ENCODE measurements around the gene C11orf58. TPM values are rescaled to one million over a fixed set of nuclear protein-coding genes. Genes with fewer than 3 reads are reported as not detected.
A peak's percentile ranks its signal among the peaks of the same experiment; 100 is the strongest.

C11orf58 gene
- polyA plus RNA-seq (ENCODE audit: low read depth in 6 of 6), result 100 to 1,000 TPM; 174 to 230 (median 196) TPM

DNA sequence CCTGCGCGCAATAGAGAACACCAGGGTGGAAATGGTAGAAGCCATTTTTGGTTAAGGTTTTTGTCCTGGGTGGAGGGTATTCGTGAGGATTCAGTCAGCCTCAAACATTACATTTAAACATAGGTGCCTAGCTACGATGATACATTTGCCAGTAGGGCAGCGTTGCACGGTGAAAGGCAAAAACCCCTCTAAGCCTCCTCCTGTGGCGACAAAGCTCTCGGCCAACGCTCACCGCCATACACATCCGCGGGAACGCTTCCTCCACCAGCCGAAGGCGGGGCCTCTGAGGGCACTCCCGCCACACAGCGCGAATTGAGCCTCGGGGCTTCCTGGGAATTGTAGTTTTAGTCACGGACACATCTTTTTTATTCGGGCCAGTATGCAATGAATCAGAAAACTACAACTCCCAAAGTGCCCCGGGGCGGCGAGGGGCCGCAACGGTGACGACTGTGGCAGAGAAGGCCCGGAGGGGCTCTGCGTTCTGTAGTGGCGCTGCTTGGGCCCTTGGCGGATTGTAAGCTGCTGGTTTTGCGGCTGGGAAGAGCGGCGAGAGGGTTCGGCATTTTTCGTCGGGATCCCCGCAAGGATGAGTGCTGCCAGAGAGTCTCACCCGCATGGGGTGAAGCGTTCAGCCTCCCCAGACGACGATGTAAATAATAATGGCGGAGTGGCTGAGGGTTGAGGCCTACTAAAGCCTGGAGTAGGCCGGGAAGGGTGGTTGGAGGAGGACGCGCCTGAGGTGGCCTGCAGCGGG is at the start of gene C11orf58:
Gene C11orf58, plus strand, starts transcription at position 455 of the 754 bp plus-strand sequence. Its CDS starts 132 bp downstream, at position 587.
- no peaks in the 10 kb centered on the region for H3K27me3 Mint-ChIP-seq
- peaks cover 0 to 7% of the 10 kb centered on the region in 2 donors for H3K36me3 Mint-ChIP-seq
- peak within 1 kb of the TSS in 2 of 8 donors; percentile 75 to 81 for H3K4me3 Mint-ChIP-seq
- H3K4me1 Mint-ChIP-seq, result peaks cover 12 to 20% (median 15%) of the 10 kb centered on the region in 3 donors
- peak within 1 kb of the TSS in 4 of 6 donors; percentile 91 to 97 (median 96) for H3K27ac Mint-ChIP-seq
- no peaks in the 10 kb centered on the region for H3K9me3 Mint-ChIP-seq
- peak; percentile 90 for ATAC-seq (ENCODE audit: low read depth in 2 of 2)
- DNase-seq, result peak; percentile 98

GRCh38 chr11:16690086-16690485 is 48.4 kb upstream of the C11orf58 start:
- no peaks in the 10 kb centered on the region for H3K4me1 Mint-ChIP-seq
- H3K36me3 Mint-ChIP-seq, result no peaks in the 10 kb centered on the region
- H3K9me3 Mint-ChIP-seq, result peaks cover 0 to 5% (median 2%) of the 10 kb centered on the region in 7 donors
- H3K27ac Mint-ChIP-seq, result no peak overlapping the region
- peaks cover 18 to 25% (median 20%) of the 10 kb centered on the region in 3 donors for H3K27me3 Mint-ChIP-seq
- DNase-seq, result no peak
- ATAC-seq (ENCODE audit: low read depth in 2 of 2), result no peak
- no peak overlapping the region for H3K4me3 Mint-ChIP-seq

DNA sequence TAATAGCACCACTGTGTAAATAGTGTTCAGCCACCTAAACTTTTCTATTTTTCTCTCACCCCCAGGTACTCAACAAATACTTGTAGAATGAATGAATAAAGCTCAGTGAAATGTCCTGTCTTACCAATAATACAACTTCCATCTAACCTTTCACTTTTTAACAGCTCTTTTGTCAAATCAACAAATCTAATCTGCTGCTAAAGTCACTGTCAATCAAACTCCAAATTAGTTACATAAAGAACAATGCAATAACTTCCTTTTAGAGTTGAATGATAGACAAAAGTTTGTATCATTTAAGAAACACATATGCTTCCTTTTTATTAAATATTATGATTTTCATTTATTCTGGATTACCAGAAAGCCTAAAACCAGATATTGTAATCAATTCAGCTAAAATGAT is 34.7 kb upstream of the C11orf58 start:
- no peak for DNase-seq
- ATAC-seq (ENCODE audit: low read depth in 2 of 2), result no peak
- Mint-ChIP-seq H3K27me3 (peaks cover 7 to 24% (median 7%) of the 10 kb centered on the region in 3 donors), H3K36me3 (no peaks in the 10 kb centered on the region), H3K27ac (no peak overlapping the region), H3K9me3 (peaks cover 0 to 2% (median 0%) of the 10 kb centered on the region in 7 donors), H3K4me1 (no peaks in the 10 kb centered on the region), H3K4me3 (no peak overlapping the region)

DNA sequence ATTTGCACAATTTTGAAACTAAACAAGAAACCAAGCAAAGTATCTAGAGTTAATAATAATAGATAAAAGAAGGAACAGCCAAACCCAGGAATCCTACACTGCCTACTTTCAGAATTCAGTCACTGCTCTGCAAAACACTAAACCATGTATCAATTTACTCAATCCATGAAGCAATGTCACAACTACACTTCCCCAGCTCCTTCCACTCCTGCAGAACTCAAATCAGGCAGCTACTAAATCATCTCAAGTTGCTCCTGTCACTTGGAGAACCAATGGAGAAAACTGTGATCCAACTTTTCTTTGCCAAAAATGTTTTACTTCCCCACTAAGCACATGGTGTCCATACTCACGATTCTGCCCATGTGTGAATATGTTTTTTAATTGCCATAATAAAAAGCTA is 24.9 kb upstream of the C11orf58 start:
- ATAC-seq (ENCODE audit: low read depth in 2 of 2), result no peak
- H3K27me3 Mint-ChIP-seq, result peaks cover 0 to 11% (median 0%) of the 10 kb centered on the region in 3 donors
- no peaks in the 10 kb centered on the region for H3K36me3 Mint-ChIP-seq
- no peak for DNase-seq
- H3K27ac Mint-ChIP-seq, result no peak overlapping the region
- no peak overlapping the region for H3K4me3 Mint-ChIP-seq
- H3K4me1 Mint-ChIP-seq, result no peaks in the 10 kb centered on the region
- no peaks in the 10 kb centered on the region for H3K9me3 Mint-ChIP-seq

DNA sequence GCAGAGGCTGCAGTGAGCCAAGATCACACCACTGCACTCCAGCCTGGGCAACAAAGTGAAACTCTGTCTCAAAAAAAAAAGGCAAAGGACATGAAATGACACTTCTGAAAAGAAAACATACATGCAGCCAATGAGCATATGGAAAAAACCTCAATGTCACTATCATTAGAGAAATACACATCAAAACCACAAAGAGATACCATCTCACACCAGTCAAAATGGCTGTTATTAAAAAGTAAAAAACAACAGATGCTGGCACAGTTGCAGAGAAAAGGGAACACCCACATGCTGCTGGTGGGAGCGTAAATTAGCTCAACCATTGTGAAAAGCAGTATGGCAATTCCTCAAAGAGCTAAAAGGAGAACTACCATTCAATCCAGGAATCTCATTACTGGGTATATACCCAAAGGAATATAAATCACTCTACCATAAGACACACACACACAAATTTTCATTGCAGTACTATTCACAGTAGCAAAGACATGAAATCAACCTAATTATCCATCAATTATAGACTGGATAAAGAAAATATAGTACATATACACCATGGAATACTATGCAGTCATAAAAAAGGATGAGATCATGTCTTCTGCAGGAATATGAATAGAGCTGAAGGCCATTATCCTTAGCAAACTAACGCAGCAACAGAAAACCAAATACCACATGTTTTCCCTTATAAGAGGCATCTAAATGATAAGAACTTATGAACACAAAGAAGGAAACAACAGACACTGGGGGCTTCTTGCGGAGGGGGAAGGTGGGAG is 15.7 kb upstream of the C11orf58 start:
- peak overlapping the region in 1 of 6 donors; percentile 7 for H3K27ac Mint-ChIP-seq
- ATAC-seq (ENCODE audit: low read depth in 2 of 2), result no peak
- H3K27me3 Mint-ChIP-seq, result peaks cover 0 to 15% (median 5%) of the 10 kb centered on the region in 3 donors
- no peak for DNase-seq
- H3K4me3 Mint-ChIP-seq, result no peak overlapping the region
- peaks cover 0 to 13% of the 10 kb centered on the region in 2 donors for H3K36me3 Mint-ChIP-seq
- no peaks in the 10 kb centered on the region for H3K4me1 Mint-ChIP-seq
- H3K9me3 Mint-ChIP-seq, result peaks cover 0 to 10% (median 2%) of the 10 kb centered on the region in 7 donors

DNA sequence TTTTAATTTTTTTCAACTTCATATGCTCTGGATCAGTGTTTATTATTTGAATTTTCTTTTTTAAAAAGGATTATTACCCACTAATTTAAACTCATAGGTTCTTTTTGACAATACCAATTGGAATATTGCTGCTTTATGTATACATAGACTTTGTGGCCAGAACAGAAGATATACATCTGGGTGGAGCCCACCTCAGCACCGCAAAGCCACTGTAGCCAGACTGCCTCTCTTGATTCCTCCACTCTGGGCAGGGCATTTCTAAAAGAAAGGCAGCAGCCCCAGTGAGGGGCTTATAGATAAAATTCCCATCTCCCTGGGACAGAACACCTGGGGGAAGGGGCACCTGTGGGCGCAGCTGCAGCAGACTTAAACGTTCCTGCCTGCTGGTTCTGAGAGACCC is 10.6 kb upstream of the C11orf58 start:
- Mint-ChIP-seq H3K4me1 (no peaks in the 10 kb centered on the region), H3K27me3 (peaks cover 4 to 42% (median 10%) of the 10 kb centered on the region in 3 donors), H3K4me3 (no peak overlapping the region), H3K27ac (no peak overlapping the region), H3K9me3 (peaks cover 0 to 9% (median 4%) of the 10 kb centered on the region in 7 donors), H3K36me3 (peaks cover 0 to 24% of the 10 kb centered on the region in 2 donors)
- ATAC-seq (ENCODE audit: low read depth in 2 of 2), result no peak
- DNase-seq, result no peak

DNA sequence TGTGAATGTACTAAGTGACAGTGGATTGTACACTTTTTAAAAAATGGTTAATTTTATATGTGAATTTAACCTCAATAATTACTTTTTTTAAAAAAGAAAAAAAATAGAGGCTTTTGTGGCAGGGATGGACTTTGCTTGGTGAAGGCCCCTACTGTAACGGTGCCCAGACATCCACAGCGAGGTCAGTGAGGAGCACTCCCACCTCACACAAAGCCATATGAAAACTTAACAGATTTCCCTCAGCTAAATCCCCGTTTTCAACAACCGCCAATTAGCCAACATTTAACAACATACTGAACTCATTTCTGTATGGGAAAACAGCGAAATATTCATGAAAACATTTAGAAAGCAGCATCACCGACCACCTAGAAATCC is 642 bp upstream of the C11orf58 start:
- peak overlapping the region in 1 of 8 donors; percentile 81 for H3K4me3 Mint-ChIP-seq
- peaks cover 9 to 20% (median 11%) of the 10 kb centered on the region in 3 donors for H3K4me1 Mint-ChIP-seq
- H3K36me3 Mint-ChIP-seq, result peaks cover 0 to 7% of the 10 kb centered on the region in 2 donors
- H3K27me3 Mint-ChIP-seq, result no peaks in the 10 kb centered on the region
- peaks cover 0 to 1% (median 0%) of the 10 kb centered on the region in 7 donors for H3K9me3 Mint-ChIP-seq
- peak overlapping the region in 3 of 6 donors; percentile 96 to 97 (median 97) for H3K27ac Mint-ChIP-seq
- peak; percentile 5 to 6 for ATAC-seq (ENCODE audit: low read depth in 2 of 2)
- no peak for DNase-seq

DNA sequence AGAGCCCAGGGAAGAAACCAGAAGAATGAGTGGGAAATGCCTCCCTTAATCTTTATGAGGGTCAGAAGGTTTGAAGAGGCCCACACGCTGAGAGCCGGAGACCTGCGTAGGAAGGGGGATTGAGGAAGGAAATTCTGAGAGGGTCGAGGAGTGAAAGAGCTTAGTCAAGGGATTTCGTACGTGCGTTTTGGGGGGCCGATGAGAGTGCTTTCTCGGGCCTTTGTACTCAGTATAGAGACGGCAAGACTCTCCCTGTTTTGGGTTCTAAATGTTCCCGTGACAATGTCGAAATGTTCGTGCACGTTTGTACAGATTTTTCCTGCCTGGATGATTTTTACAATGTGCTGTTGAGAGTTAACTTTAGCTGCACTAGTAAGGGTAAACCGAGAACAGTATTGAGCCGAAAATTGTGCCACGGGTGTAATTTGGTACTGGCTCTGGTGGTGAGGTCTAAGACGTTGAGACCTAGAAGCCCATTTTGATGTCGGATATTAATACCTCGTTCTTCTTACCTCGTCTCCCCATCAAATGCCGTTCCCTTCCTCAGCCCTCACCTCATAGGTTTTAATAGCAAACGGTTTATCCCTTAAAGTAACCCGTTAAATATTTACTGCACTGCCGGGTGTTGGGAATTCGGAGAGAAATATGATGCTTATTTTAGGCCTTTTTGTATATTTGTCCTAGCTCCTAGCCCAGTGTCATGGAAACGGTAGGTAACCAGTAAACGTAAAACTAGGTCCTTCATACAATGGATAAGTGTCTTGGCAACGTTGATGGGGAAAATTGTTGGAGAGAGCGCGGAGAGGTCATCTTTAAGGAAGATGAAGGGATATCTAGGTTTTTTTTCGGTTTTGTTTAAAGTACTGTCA is 734 bp downstream of the C11orf58 start:
- Mint-ChIP-seq H3K36me3 (peaks cover 0 to 8% of the 10 kb centered on the region in 2 donors), H3K9me3 (no peaks in the 10 kb centered on the region), H3K4me1 (peaks cover 16 to 22% (median 17%) of the 10 kb centered on the region in 3 donors), H3K27me3 (no peaks in the 10 kb centered on the region), H3K4me3 (no peak overlapping the region), H3K27ac (no peak overlapping the region)
- ATAC-seq (ENCODE audit: low read depth in 2 of 2) (peak; percentile 9 to 14), DNase-seq (peak; percentile 2)

DNA sequence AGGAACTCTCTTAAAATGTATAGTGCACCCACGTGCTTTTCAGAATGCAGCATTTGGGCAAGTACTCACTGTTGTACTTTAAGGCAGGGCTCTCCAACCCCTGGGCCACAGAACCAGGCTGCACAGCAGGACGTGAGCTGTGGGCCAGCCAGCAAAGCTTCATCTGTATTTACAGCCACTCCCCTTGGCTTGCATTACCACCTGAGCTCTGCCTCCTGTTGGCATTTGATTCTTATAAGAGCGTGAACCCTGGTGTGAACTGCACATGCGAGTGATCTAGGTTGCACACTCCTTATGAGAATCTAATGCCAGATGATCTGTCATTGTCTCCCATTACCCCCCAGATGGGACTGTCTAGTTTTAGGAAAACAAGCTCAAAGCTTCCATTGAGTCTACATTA is 3.0 kb downstream of the C11orf58 start:
- Mint-ChIP-seq H3K27ac (peak overlapping the region in 2 of 6 donors; percentile 21 to 74), H3K4me1 (peaks cover 27 to 40% (median 32%) of the 10 kb centered on the region in 3 donors), H3K36me3 (peaks cover 7 to 24% of the 10 kb centered on the region in 2 donors), H3K9me3 (no peaks in the 10 kb centered on the region), H3K4me3 (peak overlapping the region in 6 of 8 donors; percentile 25 to 76 (median 48)), H3K27me3 (no peaks in the 10 kb centered on the region)
- no peak for ATAC-seq (ENCODE audit: low read depth in 2 of 2)
- DNase-seq, result no peak

GRCh38 chr11:16743478-16743877 is 5.0 kb downstream of the C11orf58 start:
- no peaks in the 10 kb centered on the region for H3K27me3 Mint-ChIP-seq

GRCh38 chr11:16744128-16744725 is 5.8 kb downstream of the C11orf58 start:
- H3K36me3 Mint-ChIP-seq, result peaks cover 7 to 29% of the 10 kb centered on the region in 2 donors

More at GRCh38 chr11:16743478-16743877, 5.0 kb downstream of the C11orf58 start:
- no peaks in the 10 kb centered on the region for H3K9me3 Mint-ChIP-seq
- no peak for ATAC-seq (ENCODE audit: low read depth in 2 of 2)
- peak overlapping the region in 1 of 6 donors; percentile 7 for H3K27ac Mint-ChIP-seq
- H3K4me1 Mint-ChIP-seq, result peaks cover 26 to 40% (median 33%) of the 10 kb centered on the region in 3 donors
- peaks cover 7 to 29% of the 10 kb centered on the region in 2 donors for H3K36me3 Mint-ChIP-seq
- no peak for DNase-seq
- peak overlapping the region in 1 of 8 donors; percentile 40 for H3K4me3 Mint-ChIP-seq

GRCh38 chr11:16745950-16746605 is 7.6 kb downstream of the C11orf58 start:
- Mint-ChIP-seq H3K36me3 (peaks cover 7 to 28% of the 10 kb centered on the region in 2 donors), H3K4me1 (peaks cover 25 to 38% (median 33%) of the 10 kb centered on the region in 3 donors), H3K27me3 (no peaks in the 10 kb centered on the region), H3K4me3 (no peak overlapping the region), H3K27ac (peak overlapping the region in 2 of 6 donors; percentile 41 to 58), H3K9me3 (no peaks in the 10 kb centered on the region)
- no peak for DNase-seq
- no peak for ATAC-seq (ENCODE audit: low read depth in 2 of 2)

More at GRCh38 chr11:16744128-16744725, 5.8 kb downstream of the C11orf58 start:
- ATAC-seq (ENCODE audit: low read depth in 2 of 2), result no peak
- DNase-seq, result no peak
- Mint-ChIP-seq H3K27me3 (no peaks in the 10 kb centered on the region), H3K27ac (peak overlapping the region in 2 of 6 donors; percentile 7 to 20), H3K4me3 (no peak overlapping the region), H3K9me3 (no peaks in the 10 kb centered on the region), H3K4me1 (peaks cover 26 to 40% (median 33%) of the 10 kb centered on the region in 3 donors)
